HepG2 (cell line): ENCODE results near the gene FGGY. TPM values are rescaled to one million over a fixed set of nuclear protein-coding genes. Genes with fewer than 3 reads are reported as not detected.

ENCODE experiments used
- ATAC-seq: fragments of 200-7000 bp; cut with Tn5 transposase; 3 replicates; pipeline ENCODE4 v1.9.1; 2020; ENCODE audit warnings: mild to moderate bottlenecking, moderate library complexity
- BruUV-seq: library from RNA; stranded (reverse); fragments of 400-500 nt; replicated peaks from 2 replicates; lab custom pipeline; 2021; lab: Mats Ljungman, UMichigan
- CTCF ChIA-PET: fragments of 300-600 bp; formaldehyde crosslinking; extraction: SDS; loops from one replicate; lab custom pipeline; 2021; ENCODE audit warnings: low total read pairs, inconsistent platforms, low intra/inter-chr PET ratio; lab: Yijun Ruan, JAX
- POLR2A ChIA-PET: fragments of 350-600 bp; sonication (Branson Sonifier 250); formaldehyde crosslinking; loops from one replicate; lab custom pipeline; 2020; ENCODE audit warnings: antibody characterized with exemption, inconsistent platforms; lab: Yijun Ruan, JAX
- DNase-seq: peaks from one replicate; pipeline ENCODE4 v3.0.0-alpha.2; 2015; ENCODE audit warnings: low spot score
- FAIRE-seq: peaks from 3 replicates; lab custom pipeline; 2011; peaks lifted over from hg19 to GRCh38; lab: Jason Lieb, UNC
- H2AFZ ChIP-seq: one replicate; pipeline ENCODE4 v1.6.1; 2011; ENCODE audit warnings: low read length, inconsistent platforms
- H3K27ac ChIP-seq: fragments of 300-600 bp; 3 replicates; pipeline ENCODE4 v1.8.0; 2011; ENCODE audit warnings: mixed run types, mild to moderate bottlenecking, mixed read lengths, low read length, inconsistent platforms; ENCODE audit not compliant: insufficient read depth; ENCODE audit errors: extremely low read length
- H3K27me3 ChIP-seq, 2 experiments: fragments of 200-600 bp in 1 of 2; 2 replicates in 1 of 2; 3 replicates in 1 of 2; pipeline versions ENCODE4 v1.6.0 to v1.8.0; 2011; ENCODE audit warnings: low read length in 2 of 2, mild to moderate bottlenecking in 2 of 2, moderate library complexity in 2 of 2, inconsistent platforms in 1 of 2; ENCODE audit not compliant: insufficient read depth in 2 of 2, control insufficient read depth in 1 of 2
- H3K36me3 ChIP-seq, 2 experiments: fragments of 200-600 bp in 1 of 2; replicated peaks in 1 of 2; 2 replicates in 1 of 2; 3 replicates in 1 of 2; pipeline versions ENCODE4 v1.5.1 to v1.8.0; 2011; ENCODE audit warnings: low read length in 2 of 2, inconsistent platforms in 1 of 2; ENCODE audit not compliant: insufficient read depth in 2 of 2, control insufficient read depth in 1 of 2
- H3K4me1 ChIP-seq: 2 replicates; pipeline ENCODE4 v1.5.1; 2012; ENCODE audit warnings: low read length, inconsistent platforms; ENCODE audit not compliant: insufficient read depth
- H3K4me2 ChIP-seq: 2 replicates; pipeline ENCODE4 v1.6.0; 2011; ENCODE audit warnings: low read depth, low read length, inconsistent platforms
- H3K4me3 ChIP-seq, 3 experiments: fragments of 200-600 bp in 1 of 3; sonication (generic), shearing (Covaris generic) in 1 of 3; replicated peaks in 1 of 3; 2 replicates each; pipeline ENCODE4 v1.5.1; 2011 to 2016; ENCODE audit warnings: low read length in 3 of 3, inconsistent platforms in 2 of 3, low read depth in 2 of 3, mild to moderate bottlenecking in 2 of 3, control low read depth in 1 of 3, mixed read lengths in 1 of 3; ENCODE audit not compliant: insufficient read depth in 1 of 3
- H3K79me2 ChIP-seq: one replicate; pipeline ENCODE4 v1.6.1; 2011; ENCODE audit warnings: low read length, inconsistent platforms; ENCODE audit not compliant: insufficient read depth
- H3K9ac ChIP-seq: 2 replicates; pipeline ENCODE4 v1.6.0; 2011; ENCODE audit warnings: mild to moderate bottlenecking, low read depth, low read length, inconsistent platforms; ENCODE audit not compliant: insufficient read depth
- H3K9me3 ChIP-seq: 2 replicates; pipeline ENCODE4 v1.5.1; 2012; ENCODE audit warnings: mild to moderate bottlenecking, low read length
- H4K20me1 ChIP-seq: 2 replicates; pipeline ENCODE4 v1.6.0; 2011; ENCODE audit warnings: inconsistent platforms, mild to moderate bottlenecking, low read length, moderate library complexity; ENCODE audit not compliant: insufficient read depth
- HHEX ChIP-seq: IDR thresholded peaks from 2 replicates; pipeline ENCODE4 v1.6.1; 2016; ENCODE audit warnings: control low read depth
- NFE2L2 ChIP-seq: fragments of 150-350 bp; IDR thresholded peaks from 2 replicates; pipeline ENCODE4 v1.6.1; 2014; ENCODE audit warnings: low read length
- SCMH1 ChIP-seq: sonication (generic); formaldehyde crosslinking; IDR thresholded peaks from 2 replicates; pipeline ENCODE4 v1.9.0; 2021; ENCODE audit warnings: missing genetic modification reagents, mild to moderate bottlenecking, borderline replicate concordance
- TSC22D2 ChIP-seq: sonication (generic); formaldehyde crosslinking; IDR thresholded peaks from 2 replicates; pipeline ENCODE4 v1.5.1; 2020; ENCODE audit warnings: missing genetic modification reagents, mild to moderate bottlenecking, borderline replicate concordance
- ZBTB14 ChIP-seq: sonication (generic); formaldehyde crosslinking; IDR thresholded peaks from 2 replicates; pipeline ENCODE4 v1.4.0; 2020; ENCODE audit warnings: missing genetic modification reagents
- ZBTB37 ChIP-seq: sonication (generic); formaldehyde crosslinking; IDR thresholded peaks from 2 replicates; pipeline ENCODE4 v1.4.0; 2020; ENCODE audit warnings: mild to moderate bottlenecking, missing genetic modification reagents
- ZNF205 ChIP-seq: IDR thresholded peaks from 2 replicates; pipeline ENCODE4 v1.6.1; 2018; ENCODE audit warnings: missing biosample characterization, missing genetic modification reagents
- ZNF564 ChIP-seq: sonication (generic); formaldehyde crosslinking; IDR thresholded peaks from 2 replicates; pipeline ENCODE4 v1.8.1; 2023; ENCODE audit warnings: mild to moderate bottlenecking, missing genetic modification reagents
- WGBS: methylation state at CpG from one replicate; pipeline ENCODE4 v1.1.6; 2017; ENCODE audit warnings: low lambda C conversion rate; 5-methylcytosine and 5-hydroxymethylcytosine counted together
- in situ Hi-C: cut with HindIII; loops from 2 replicates; pipeline ENCODE4 v1.10.0; 2017; ENCODE audit warnings: low pct_unique_long_range_greater_than_20kb; ENCODE audit not compliant: extremely low pct_ligation_motif_present
- intact Hi-C: fragments of 100-400 bp; cut with micrococcal nuclease; formaldehyde crosslinking; loops from one replicate; pipeline ENCODE4 v1.10.0; 2022; ENCODE audit not compliant: unreplicated experiment
- polyA plus RNA-seq, 8 experiments: library from polyadenylated mRNA; depleted of rRNA in 3 of 8; stranded (reverse) in 7 of 8; unstranded in 1 of 8; fragments of >200 nt; fragmentation: Illumina TruSeq in 4 of 8; extraction: Trizol in 4 of 8; gene quantifications; 2 replicates each; pipeline versions ENCODE4 v1.2.1 to v1.2.3, GENCODE V29; 2011 to 2016; ENCODE audit warnings: low read depth in 4 of 8, missing spikeins in 1 of 8, mixed read lengths in 1 of 8; ENCODE audit not compliant: insufficient read depth in 1 of 8
- total RNA-seq, 5 experiments: library from RNA; depleted of rRNA; stranded (reverse); fragments of >200 nt; fragmentation: Illumina TruSeq; extraction: Trizol; gene quantifications; 2 replicates each; pipeline ENCODE4 v1.2.3, GENCODE V29; 2016; ENCODE audit warnings: low read depth in 1 of 5
- TF ChIP-seq, protein P1 (sequence below): sonication (generic); formaldehyde crosslinking; conservative IDR thresholded peaks from 2 replicates; pipeline ENCODE4 v1.8.0; 2022; ENCODE audit warnings: low read depth, missing genetic modification reagents
- TF ChIP-seq, protein P2 (sequence below): sonication (generic); formaldehyde crosslinking; IDR thresholded peaks from 2 replicates; pipeline ENCODE4 v1.9.0; 2021; ENCODE audit warnings: missing genetic modification reagents, borderline replicate concordance

Gene FGGY
- total and polyA plus RNA-seq, 2 of the 13 experiments (the other 11 are each of a cell fraction or from before 2014, with no cell fraction given), result 15.7 to 27.5 TPM

GRCh38 chr1:59617434-59617833, 320.5 kb downstream of the FGGY start:
- WGBS, result 62% methylated on average over 3 of the region's 3 CpGs
- Histone ChIP-seq H3K4me2 (no peak overlapping the region), H3K79me2 (no peaks in the 10 kb centered on the region), H3K4me3 (no peak overlapping the region), H3K27me3 (no peaks in the 10 kb centered on the region), H4K20me1 (no peaks in the 10 kb centered on the region), H2AFZ (no peak overlapping the region), H3K4me1 (peaks cover 12% of the 10 kb centered on the region), H3K36me3 (no peaks in the 10 kb centered on the region), H3K27ac (no peak overlapping the region), H3K9ac (no peak overlapping the region), H3K9me3 (no peaks in the 10 kb centered on the region)
- in situ Hi-C loops (no loop called here), intact Hi-C loops (no loop called here)
- FAIRE-seq (no peak), DNase-seq (no peak), ATAC-seq (no peak)
- TF ChIP-seq, protein P1, sequence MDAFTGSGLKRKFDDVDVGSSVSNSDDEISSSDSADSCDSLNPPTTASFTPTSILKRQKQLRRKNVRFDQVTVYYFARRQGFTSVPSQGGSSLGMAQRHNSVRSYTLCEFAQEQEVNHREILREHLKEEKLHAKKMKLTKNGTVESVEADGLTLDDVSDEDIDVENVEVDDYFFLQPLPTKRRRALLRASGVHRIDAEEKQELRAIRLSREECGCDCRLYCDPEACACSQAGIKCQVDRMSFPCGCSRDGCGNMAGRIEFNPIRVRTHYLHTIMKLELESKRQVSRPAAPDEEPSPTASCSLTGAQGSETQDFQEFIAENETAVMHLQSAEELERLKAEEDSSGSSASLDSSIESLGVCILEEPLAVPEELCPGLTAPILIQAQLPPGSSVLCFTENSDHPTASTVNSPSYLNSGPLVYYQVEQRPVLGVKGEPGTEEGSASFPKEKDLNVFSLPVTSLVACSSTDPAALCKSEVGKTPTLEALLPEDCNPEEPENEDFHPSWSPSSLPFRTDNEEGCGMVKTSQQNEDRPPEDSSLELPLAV (CRISPR knock-in tag), result no peak
- no TSS peak for BruUV-seq
- ChIA-PET POLR2A (no interaction called here), CTCF (no interaction called here)

- 97% methylated on average over 2 of the region's 2 CpGs for WGBS
- Histone ChIP-seq H2AFZ (no peak overlapping the region), H4K20me1 (no peaks in the 10 kb centered on the region), H3K4me3 (no peak overlapping the region)
- no peak for ATAC-seq
- POLR2A ChIA-PET, result no interaction called here
- no peak for TF ChIP-seq NFE2L2
- TF ChIP-seq HHEX (CRISPR knock-in tag), result no peak
- no peak for TF ChIP-seq SCMH1 (CRISPR knock-in tag)
- TF ChIP-seq TSC22D2 (CRISPR knock-in tag), result no peak
- no peak for TF ChIP-seq ZBTB14
- TF ChIP-seq, protein P2, sequence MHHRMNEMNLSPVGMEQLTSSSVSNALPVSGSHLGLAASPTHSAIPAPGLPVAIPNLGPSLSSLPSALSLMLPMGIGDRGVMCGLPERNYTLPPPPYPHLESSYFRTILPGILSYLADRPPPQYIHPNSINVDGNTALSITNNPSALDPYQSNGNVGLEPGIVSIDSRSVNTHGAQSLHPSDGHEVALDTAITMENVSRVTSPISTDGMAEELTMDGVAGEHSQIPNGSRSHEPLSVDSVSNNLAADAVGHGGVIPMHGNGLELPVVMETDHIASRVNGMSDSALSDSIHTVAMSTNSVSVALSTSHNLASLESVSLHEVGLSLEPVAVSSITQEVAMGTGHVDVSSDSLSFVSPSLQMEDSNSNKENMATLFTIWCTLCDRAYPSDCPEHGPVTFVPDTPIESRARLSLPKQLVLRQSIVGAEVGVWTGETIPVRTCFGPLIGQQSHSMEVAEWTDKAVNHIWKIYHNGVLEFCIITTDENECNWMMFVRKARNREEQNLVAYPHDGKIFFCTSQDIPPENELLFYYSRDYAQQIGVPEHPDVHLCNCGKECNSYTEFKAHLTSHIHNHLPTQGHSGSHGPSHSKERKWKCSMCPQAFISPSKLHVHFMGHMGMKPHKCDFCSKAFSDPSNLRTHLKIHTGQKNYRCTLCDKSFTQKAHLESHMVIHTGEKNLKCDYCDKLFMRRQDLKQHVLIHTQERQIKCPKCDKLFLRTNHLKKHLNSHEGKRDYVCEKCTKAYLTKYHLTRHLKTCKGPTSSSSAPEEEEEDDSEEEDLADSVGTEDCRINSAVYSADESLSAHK (CRISPR knock-in tag), result no peak
- TF ChIP-seq ZBTB37 (CRISPR knock-in tag), result no peak
- TF ChIP-seq ZNF564, result no peak
- TF ChIP-seq ZNF205 (CRISPR knock-in tag), result no peak
- TF ChIP-seq, all 625 proteins: peak for 0
- H3K36me3 ChIP-seq, result no peaks in the 10 kb centered on the region
- intact Hi-C loops (no loop called here), in situ Hi-C loops (no loop called here)
- no peak overlapping the region for H3K4me2 ChIP-seq
- no peak overlapping the region for H3K27ac ChIP-seq
- FAIRE-seq (no peak), DNase-seq (no peak)
- no peaks in the 10 kb centered on the region for H3K9me3 ChIP-seq
- CTCF ChIA-PET, result no interaction called here
- BruUV-seq, result no TSS peak
- H3K9ac ChIP-seq, result no peak overlapping the region
- no peaks in the 10 kb centered on the region for H3K79me2 ChIP-seq
- H3K4me1 ChIP-seq, result peaks cover 12% of the 10 kb centered on the region
- H3K27me3 ChIP-seq, result no peaks in the 10 kb centered on the region
Measured at GRCh38 chr1:59619557-59619956, 322.7 kb downstream of the FGGY start.
